GM12872 (cell line): ENCODE results near the gene IARS1.

Experiments used
- TF ChIP-seq, protein P1 (sequence below): IDR thresholded peaks from 3 replicates; pipeline ENCODE4 v1.5.1; 2011; ENCODE audit warnings: low read depth, mild to moderate bottlenecking, low read length, moderate library complexity; ENCODE audit not compliant: insufficient read depth

IARS1 gene

DNA sequence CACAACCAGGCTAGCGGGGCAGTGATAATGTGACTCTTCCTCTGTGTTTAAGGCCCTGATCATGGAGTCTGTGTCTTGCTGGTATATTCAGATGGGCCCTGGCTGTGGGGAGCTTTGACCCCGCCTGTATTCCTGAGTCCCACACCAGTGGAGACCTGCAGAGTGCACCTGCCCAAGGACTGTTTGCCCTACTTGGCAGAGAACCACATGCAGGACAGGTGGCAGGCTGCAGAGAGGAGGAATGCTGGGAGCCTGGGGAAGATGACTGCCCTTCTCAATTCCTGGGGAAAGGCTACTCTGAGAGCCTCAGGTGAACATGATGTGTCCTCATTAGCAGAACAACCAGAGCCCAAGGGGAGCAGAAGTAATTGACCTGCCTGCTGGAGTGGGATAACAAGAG, 36.2 kb downstream of the IARS1 start:
- TF ChIP-seq, protein P1, sequence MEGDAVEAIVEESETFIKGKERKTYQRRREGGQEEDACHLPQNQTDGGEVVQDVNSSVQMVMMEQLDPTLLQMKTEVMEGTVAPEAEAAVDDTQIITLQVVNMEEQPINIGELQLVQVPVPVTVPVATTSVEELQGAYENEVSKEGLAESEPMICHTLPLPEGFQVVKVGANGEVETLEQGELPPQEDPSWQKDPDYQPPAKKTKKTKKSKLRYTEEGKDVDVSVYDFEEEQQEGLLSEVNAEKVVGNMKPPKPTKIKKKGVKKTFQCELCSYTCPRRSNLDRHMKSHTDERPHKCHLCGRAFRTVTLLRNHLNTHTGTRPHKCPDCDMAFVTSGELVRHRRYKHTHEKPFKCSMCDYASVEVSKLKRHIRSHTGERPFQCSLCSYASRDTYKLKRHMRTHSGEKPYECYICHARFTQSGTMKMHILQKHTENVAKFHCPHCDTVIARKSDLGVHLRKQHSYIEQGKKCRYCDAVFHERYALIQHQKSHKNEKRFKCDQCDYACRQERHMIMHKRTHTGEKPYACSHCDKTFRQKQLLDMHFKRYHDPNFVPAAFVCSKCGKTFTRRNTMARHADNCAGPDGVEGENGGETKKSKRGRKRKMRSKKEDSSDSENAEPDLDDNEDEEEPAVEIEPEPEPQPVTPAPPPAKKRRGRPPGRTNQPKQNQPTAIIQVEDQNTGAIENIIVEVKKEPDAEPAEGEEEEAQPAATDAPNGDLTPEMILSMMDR: no peak

DNA sequence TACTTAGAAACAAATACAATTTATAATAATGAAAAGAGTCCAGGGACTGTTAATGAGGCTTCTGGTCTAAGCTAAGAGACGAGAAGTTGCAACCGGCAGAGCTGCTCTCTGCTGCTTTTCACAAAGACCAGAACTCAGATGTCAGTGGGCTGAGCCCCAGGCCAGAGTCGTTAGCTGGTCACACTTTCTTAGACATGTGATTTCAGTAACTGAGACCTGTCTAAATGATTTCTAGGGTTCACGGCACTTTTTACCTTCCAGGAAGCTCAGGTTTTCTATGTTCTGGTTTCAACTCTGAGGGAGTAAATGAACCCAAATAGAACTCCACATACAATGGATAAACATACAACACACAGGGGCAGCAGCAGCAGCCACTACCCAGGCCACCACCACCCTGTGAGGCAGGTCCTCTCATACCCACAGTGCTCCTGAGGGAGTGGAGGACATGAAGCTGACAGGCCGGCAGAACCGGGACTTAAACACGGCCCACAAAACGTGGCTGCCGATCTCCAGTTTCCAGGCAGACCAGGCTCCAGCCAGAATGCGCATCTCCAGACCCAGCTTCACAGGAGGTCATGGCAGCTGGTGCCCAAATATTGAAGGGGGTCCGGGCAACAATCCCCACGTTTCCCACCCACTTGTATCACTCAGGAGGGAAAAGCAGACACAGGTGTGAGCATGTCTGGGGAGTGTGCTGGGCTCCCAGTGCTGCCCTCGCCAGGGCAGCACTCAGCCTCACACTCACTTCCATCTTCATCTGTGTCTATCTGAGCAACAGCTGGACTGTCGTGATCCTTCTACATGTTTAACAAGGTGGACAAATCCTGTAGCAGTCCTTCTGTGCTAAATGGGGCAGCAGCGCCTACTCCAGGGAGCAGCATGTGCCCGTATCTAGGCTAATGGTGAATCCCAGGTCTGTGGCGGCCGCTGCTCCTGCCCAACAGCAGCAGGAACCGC, 38.8 kb downstream of the IARS1 start:
- TF ChIP-seq, protein P1: no peak

DNA sequence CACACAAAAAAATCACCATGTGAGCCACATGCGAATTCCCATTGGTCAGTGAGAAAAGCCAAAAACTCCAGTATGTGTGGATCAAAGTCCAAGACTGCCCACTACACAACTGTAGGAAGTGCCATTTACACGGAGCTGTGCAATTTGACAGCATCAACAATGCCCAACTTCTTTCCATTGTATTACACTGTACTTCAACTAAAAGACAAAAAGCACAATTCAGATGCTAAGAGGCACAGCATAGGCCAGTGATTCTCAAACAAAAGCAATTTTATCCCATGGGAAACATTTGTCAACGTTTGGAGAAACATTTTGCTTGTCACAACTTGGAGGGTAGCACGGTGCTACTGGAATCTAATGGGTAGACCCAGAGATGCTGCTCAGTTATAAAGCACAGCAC, 39.8 kb downstream of the IARS1 start:
- TF ChIP-seq, protein P1: no peak

DNA sequence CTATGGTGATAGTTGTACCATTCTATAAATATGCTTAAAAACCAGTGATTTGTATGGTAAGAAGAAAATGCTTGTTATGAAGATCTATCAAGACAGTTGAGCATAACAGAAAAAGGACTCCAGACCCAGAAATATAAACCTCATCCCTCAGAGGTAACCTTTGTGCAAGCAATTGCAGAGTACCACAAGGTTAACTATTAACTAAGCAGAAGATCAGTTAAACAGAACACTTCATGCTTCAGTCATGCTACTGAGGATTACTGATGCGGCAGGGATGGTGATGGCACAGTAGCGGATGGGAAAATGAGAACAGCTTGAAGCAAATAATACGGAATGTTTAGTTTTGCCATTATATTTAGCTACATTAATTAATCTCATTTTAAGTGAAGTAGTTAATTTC, 45.5 kb downstream of the IARS1 start:
- TF ChIP-seq, protein P1: no peak

DNA sequence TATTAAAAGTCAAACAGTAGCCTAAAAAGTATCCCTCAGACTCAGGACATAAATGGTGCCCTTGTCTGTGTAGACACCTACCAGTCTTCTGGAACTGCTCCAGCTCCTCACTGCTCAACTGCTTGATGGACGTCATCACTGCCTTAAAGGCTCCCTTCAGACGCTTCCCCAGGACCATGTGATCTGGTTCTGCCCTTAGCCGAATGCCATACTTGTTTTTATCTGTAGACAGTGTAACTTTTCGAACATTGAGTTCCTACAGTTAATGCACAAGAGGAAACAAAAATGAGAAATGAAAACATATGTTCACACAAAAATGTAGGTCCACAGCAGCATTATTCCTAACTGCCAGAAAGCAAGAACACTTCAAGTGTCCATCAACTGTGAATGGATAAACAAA, 46.2 kb downstream of the IARS1 start:
- TF ChIP-seq, protein P1: no peak

DNA sequence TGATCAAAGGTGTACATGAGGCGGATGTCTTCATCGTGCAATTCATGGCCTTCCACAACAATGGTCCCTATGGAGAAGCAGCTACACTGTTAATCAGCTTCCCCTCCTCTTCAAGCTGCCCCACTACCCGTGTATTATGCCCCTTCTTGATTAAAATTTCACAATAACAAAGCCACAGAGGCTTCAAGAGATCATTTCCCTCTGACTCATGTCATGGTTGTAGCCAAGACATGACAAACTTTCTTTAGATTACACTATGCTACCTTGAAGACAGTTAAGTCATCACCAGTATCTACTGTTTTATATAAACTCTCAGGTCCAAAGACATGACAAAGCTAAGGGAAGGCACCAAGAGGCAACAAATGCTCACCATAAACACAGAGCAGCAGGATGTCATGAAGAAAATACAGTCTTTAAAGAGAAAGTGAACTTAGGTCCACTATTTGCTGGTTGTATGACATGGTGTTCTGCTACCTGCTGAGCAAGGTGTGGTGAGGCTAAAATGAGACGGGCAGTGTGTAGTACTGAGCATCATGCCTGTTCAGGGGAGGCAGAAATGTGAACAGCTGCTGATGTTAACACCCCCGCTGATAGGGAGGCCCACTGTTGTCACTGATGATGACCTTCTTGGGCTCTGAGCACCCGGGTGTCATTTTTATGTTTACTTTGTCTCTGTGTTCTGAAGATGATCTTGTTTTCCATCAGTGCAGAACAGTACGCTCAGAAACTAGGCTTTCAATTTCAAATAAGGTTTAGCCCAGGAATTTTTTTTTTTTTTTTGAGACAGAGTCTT, 48.3 kb downstream of the IARS1 start:
- TF ChIP-seq, protein P1: no peak
